ENCODE measurements around the gene SMTN. TPM values are rescaled to one million over a fixed set of nuclear protein-coding genes. Genes with fewer than 3 reads are reported as not detected.
"Not testable (repeated sequence)": the region's sequence is repeated elsewhere in the genome, so short reads cannot be mapped to it uniquely, and the experiment has no call there.

Gene SMTN
- total and polyA plus RNA-seq, 2 donors = 4.5 to 26.3 TPM

DNA sequence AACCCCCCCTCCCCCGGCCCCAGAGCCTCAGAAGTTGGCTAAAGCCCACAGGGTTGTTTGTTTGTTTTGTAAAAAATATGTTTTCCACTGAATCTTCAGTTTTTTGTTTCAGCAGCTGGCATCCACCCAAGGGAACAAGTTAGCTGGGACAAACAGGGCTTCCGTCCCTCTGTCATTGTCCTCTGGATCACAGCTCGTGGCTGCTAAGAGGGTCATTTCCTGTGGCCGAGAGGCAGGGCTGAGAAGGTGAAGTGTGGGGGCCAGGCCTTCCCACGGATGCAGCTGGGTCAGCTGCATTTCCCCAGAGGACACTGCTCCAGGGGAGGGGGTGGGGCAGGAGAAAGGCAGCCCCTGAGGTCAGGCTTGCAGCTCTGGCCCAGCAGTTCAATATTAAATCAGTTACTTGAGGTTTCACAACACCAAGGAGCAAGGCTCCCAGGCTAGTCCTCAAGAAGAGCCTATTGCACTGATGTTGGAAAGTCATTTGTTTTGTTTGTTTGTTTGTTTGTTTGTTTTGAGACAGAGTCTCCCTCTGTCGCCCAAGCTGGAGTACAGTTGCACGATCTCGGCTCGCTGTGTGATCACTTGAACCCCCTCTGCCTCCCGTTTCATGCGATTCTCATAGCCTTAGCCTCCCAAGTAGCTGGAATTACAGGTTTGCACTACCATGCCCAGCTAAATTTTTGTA is 34.4 kb upstream of the SMTN start:
- H3K27me3 ChIP-seq (ENCODE audit: control insufficient read depth in 2 of 2, insufficient read depth in 1 of 2, low read length in 1 of 2) = no peaks in the 10 kb centered on the region
- no peaks in the 10 kb centered on the region for H3K9me3 ChIP-seq (ENCODE audit: control insufficient read depth in 2 of 2, insufficient read depth in 1 of 2, low read length in 1 of 2)
- H3K4me3 ChIP-seq (ENCODE audit: low read length in 2 of 2) = no peak overlapping the region
- no peak overlapping the region for H3K27ac ChIP-seq (ENCODE audit: low read depth in 1 of 2, low read length in 1 of 2)
- no peak for DNase-seq (ENCODE audit: low read depth in 6 of 9, low spot score in 9 of 9)
- whole genome bisulfite sequencing = 77% methylated on average over 11 of the region's 11 CpGs
- H3K4me1 ChIP-seq (ENCODE audit: control insufficient read depth in 2 of 2, insufficient read depth in 2 of 2, low read length in 2 of 2) = no peaks in the 10 kb centered on the region
- no peaks in the 10 kb centered on the region for H3K36me3 ChIP-seq (ENCODE audit: control insufficient read depth in 2 of 2, insufficient read depth in 2 of 2, low read length in 1 of 2)

DNA sequence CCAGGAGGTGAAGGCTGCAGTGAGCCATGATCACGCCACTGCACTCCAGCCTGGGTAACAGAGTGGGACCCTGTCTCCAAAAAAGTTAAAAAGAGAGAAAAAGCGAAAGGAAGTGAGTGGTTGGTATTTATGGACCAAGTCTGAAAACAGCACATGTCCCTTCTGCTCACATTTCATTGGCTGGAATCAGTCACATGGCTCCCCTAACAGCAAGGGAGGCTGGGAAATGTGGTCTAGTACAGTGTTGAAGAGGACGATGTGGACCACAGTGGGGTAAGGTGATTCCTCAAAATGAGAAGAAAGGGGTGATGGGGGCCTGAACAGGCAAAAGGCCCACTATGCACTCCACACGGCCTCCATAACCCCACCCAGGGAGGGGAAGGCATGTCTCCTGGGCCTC is 32.5 kb upstream of the SMTN start:
- Histone ChIP-seq H3K4me3 (ENCODE audit: low read length in 2 of 2) (no peak overlapping the region), H3K4me1 (ENCODE audit: control insufficient read depth in 2 of 2, insufficient read depth in 2 of 2, low read length in 2 of 2) (no peaks in the 10 kb centered on the region), H3K27ac (ENCODE audit: low read depth in 1 of 2, low read length in 1 of 2) (no peak overlapping the region), H3K9me3 (ENCODE audit: control insufficient read depth in 2 of 2, insufficient read depth in 1 of 2, low read length in 1 of 2) (no peaks in the 10 kb centered on the region), H3K27me3 (ENCODE audit: control insufficient read depth in 2 of 2, insufficient read depth in 1 of 2, low read length in 1 of 2) (no peaks in the 10 kb centered on the region), H3K36me3 (ENCODE audit: control insufficient read depth in 2 of 2, insufficient read depth in 2 of 2, low read length in 1 of 2) (no peaks in the 10 kb centered on the region)
- DNase-seq (ENCODE audit: low read depth in 6 of 9, low spot score in 9 of 9) = no peak
- WGBS = 98% methylated on average over 4 of the region's 4 CpGs

DNA sequence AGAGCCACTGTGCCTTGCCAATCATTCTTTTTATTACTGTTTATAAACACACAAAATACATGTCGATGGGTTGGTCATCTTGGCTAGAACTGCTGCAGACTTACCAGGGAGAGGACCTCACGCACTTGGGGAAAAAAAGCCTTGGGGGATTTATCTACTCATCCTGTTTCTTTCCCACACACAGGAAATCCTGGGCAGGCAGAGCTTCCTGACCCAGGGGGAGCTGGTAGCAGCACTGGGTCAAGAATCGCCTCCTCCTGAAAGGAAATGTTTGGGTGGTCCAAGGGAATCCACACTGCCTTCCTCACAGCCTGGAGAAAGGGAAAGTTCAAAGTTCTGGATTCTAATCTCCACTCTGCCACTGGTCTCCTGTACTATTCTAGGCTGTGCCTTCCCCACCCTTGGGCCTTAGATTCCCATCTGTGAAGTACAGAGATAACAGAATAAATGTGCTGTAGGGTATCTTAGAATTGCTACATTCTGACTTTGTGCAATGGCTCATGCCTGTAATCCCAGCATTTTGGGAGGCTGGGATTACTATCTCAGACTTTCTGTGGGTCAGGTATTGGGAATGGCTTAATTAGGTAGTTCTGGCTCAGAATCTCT is 31.2 kb upstream of the SMTN start:
- no peak overlapping the region for H3K27ac ChIP-seq (ENCODE audit: low read depth in 1 of 2, low read length in 1 of 2)
- no peaks in the 10 kb centered on the region for H3K36me3 ChIP-seq (ENCODE audit: control insufficient read depth in 2 of 2, insufficient read depth in 2 of 2, low read length in 1 of 2)
- no peaks in the 10 kb centered on the region for H3K9me3 ChIP-seq (ENCODE audit: control insufficient read depth in 2 of 2, insufficient read depth in 1 of 2, low read length in 1 of 2)
- H3K4me3 ChIP-seq (ENCODE audit: low read length in 2 of 2) = no peak overlapping the region
- no peaks in the 10 kb centered on the region for H3K27me3 ChIP-seq (ENCODE audit: control insufficient read depth in 2 of 2, insufficient read depth in 1 of 2, low read length in 1 of 2)
- no peak for DNase-seq (ENCODE audit: low read depth in 6 of 9, low spot score in 9 of 9)
- H3K4me1 ChIP-seq (ENCODE audit: control insufficient read depth in 2 of 2, insufficient read depth in 2 of 2, low read length in 2 of 2) = no peaks in the 10 kb centered on the region
- WGBS = 75% methylated on average over 3 of the region's 3 CpGs

DNA sequence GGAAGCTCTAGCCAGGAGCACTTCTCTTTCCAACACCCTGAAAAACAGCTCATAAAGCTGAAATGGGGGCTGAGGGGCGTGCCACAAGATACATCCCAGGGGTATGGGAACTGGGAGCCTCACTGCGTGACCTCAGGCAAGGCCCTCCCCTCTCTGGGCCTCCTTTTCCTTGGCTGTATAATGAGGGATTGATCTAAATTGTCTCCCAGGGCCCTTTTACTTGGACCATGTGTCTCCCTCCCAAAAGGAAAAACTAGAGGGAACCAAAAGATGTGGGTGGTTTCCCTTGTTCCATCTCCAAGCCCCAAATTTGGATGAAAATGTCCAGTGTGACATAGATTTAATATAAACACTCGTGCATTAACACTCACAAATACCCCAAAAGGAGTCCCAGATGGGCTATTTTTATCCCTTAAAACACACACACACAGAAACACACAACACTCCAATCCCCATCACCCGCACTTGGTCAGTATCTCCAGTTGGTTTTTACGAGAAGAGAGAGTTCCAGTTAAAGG is 25.9 kb upstream of the SMTN start:
- Histone ChIP-seq H3K4me1 (ENCODE audit: control insufficient read depth in 2 of 2, insufficient read depth in 2 of 2, low read length in 2 of 2) (no peaks in the 10 kb centered on the region), H3K4me3 (ENCODE audit: low read length in 2 of 2) (no peak overlapping the region), H3K9me3 (ENCODE audit: control insufficient read depth in 2 of 2, insufficient read depth in 1 of 2, low read length in 1 of 2) (no peaks in the 10 kb centered on the region), H3K27ac (ENCODE audit: low read depth in 1 of 2, low read length in 1 of 2) (no peak overlapping the region), H3K27me3 (ENCODE audit: control insufficient read depth in 2 of 2, insufficient read depth in 1 of 2, low read length in 1 of 2) (no peaks in the 10 kb centered on the region), H3K36me3 (ENCODE audit: control insufficient read depth in 2 of 2, insufficient read depth in 2 of 2, low read length in 1 of 2) (no peaks in the 10 kb centered on the region)
- no peak for DNase-seq (ENCODE audit: low read depth in 6 of 9, low spot score in 9 of 9)
- WGBS = 84% methylated on average over 5 of the region's 5 CpGs

DNA sequence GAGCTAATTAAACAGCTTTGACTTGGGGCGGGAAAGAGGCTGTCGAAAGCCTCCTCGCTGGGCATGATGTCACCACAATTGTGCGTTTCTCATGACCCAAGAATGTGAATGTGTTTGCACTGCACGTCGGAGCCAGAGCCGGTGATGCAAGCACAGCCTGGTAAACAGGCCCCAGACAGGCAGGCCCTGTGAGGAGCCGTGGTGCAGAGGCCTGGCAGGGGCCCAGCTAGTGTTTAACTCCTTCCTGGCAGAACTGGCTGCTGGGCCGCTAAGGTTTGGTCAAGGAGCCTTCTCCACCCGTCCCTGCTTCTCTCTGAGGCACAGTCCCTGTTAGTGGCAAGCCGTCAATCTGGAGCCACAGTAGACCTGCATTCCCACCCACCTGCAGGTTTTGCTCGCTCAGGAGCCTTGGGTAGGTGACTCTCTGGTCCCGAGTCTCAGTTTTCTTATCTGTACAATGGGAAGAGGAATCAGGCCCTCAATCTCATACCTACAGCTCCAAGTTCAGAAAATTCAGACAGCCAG is 25.4 kb upstream of the SMTN start:
- 80% methylated on average over 13 of the region's 13 CpGs for WGBS
- no peak for DNase-seq (ENCODE audit: low read depth in 6 of 9, low spot score in 9 of 9)

DNA sequence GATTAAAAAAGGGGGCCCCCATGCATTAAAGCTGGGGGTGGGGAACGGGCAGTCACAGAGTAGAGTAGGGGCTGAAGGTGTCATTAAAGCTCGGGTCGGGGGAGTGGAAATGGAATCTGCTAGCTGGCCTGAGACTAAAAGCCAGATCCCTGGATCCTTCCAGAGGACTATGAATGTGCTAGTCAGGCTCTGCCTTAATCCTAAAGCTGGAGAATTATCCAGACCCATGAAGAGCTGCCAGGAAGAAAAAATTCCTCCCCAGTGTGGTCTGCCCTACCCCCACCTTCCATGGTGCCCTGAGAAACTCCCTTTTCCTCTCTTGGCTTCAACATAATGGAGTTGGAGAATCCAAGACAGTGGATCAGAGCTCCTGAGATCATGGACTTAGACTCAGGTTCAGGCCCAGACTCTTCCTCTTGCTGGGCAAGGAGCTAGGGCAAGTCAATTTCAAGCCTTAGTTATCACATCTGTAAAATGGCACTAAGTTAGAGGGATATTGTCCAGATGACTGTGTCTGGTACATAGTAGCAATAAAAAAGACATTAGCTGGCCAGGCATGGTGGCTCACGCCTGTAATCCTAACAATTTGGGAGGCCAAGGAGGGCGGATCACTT is 24.0 kb upstream of the SMTN start:
- 94% methylated on average over 5 of the region's 5 CpGs for WGBS
- H3K27ac ChIP-seq (ENCODE audit: low read depth in 1 of 2, low read length in 1 of 2) = no peak overlapping the region
- H3K36me3 ChIP-seq (ENCODE audit: control insufficient read depth in 2 of 2, insufficient read depth in 2 of 2, low read length in 1 of 2) = no peaks in the 10 kb centered on the region
- DNase-seq (ENCODE audit: low read depth in 6 of 9, low spot score in 9 of 9) = no peak
- H3K9me3 ChIP-seq (ENCODE audit: control insufficient read depth in 2 of 2, insufficient read depth in 1 of 2, low read length in 1 of 2) = no peaks in the 10 kb centered on the region
- no peaks in the 10 kb centered on the region for H3K4me1 ChIP-seq (ENCODE audit: control insufficient read depth in 2 of 2, insufficient read depth in 2 of 2, low read length in 2 of 2)
- H3K4me3 ChIP-seq (ENCODE audit: low read length in 2 of 2) = no peak overlapping the region
- no peaks in the 10 kb centered on the region for H3K27me3 ChIP-seq (ENCODE audit: control insufficient read depth in 2 of 2, insufficient read depth in 1 of 2, low read length in 1 of 2)

More for the DNA sequence above, 25.4 kb upstream of the SMTN start:
- Histone ChIP-seq H3K27me3 (ENCODE audit: control insufficient read depth in 2 of 2, insufficient read depth in 1 of 2, low read length in 1 of 2) (no peaks in the 10 kb centered on the region), H3K4me1 (ENCODE audit: control insufficient read depth in 2 of 2, insufficient read depth in 2 of 2, low read length in 2 of 2) (no peaks in the 10 kb centered on the region), H3K4me3 (ENCODE audit: low read length in 2 of 2) (no peak overlapping the region), H3K27ac (ENCODE audit: low read depth in 1 of 2, low read length in 1 of 2) (no peak overlapping the region), H3K9me3 (ENCODE audit: control insufficient read depth in 2 of 2, insufficient read depth in 1 of 2, low read length in 1 of 2) (no peaks in the 10 kb centered on the region), H3K36me3 (ENCODE audit: control insufficient read depth in 2 of 2, insufficient read depth in 2 of 2, low read length in 1 of 2) (no peaks in the 10 kb centered on the region)

DNA sequence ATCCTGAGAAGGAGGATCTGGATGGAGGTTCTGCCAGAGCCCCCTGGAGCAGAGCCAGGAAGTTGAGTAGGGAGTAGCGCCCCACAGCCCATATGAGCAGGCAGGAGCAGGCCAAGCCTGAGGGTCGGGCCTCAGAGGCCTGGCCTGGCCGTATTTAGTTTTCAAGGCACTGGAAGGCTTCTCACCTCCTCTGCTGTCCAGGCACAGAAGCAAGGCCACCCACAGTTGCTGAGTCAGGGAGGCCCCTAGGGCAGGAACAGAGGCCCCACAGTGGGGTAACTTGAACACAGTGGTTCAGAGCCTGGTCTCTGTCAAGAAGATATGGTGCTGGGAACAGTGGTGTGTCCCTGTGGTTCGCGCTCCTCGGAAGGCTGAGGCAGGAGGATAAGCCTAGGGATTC is 21.5 kb upstream of the SMTN start:
- H3K27ac ChIP-seq (ENCODE audit: low read depth in 1 of 2, low read length in 1 of 2); H3K36me3 ChIP-seq (ENCODE audit: control insufficient read depth in 2 of 2, insufficient read depth in 2 of 2, low read length in 1 of 2); H3K4me1 ChIP-seq (ENCODE audit: control insufficient read depth in 2 of 2, insufficient read depth in 2 of 2, low read length in 2 of 2); H3K9me3 ChIP-seq (ENCODE audit: control insufficient read depth in 2 of 2, insufficient read depth in 1 of 2, low read length in 1 of 2); H3K27me3 ChIP-seq (ENCODE audit: control insufficient read depth in 2 of 2, insufficient read depth in 1 of 2, low read length in 1 of 2); DNase-seq (ENCODE audit: low read depth in 6 of 9, low spot score in 9 of 9); H3K4me3 ChIP-seq (ENCODE audit: low read length in 2 of 2): not testable (repeated sequence)
- WGBS = 87% methylated on average over 6 of the region's 6 CpGs

DNA sequence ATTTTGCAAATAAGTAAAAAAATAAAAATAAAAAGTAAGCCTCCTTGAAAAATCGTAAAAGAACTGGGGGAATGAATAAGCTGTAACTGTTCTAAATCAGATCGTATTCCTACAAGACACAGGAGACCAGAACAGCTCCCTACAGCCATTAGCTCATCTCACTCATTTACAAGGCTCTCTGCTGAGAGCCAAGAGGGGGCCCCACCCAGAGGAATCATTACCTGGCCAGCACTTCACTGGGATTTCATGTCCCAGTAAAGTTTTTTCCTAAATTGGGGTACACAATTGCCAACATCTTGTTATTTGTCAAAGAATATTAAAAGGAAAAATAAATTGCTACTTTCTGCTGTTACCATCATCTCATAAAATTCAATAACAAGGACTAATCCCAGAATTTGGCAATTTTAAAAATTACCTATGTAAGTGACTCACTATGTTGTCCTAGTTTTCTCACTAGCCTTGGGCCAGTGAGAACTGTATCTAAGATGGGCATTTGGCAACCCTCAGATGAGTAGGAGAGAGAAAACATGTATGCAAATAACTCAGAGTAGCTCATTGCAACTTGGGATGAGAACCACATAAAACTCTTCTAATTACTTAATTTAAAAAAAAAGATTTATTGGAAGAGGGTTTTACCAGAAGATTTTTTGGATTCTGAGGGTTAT is 18.4 kb upstream of the SMTN start:
- no peaks in the 10 kb centered on the region for H3K36me3 ChIP-seq (ENCODE audit: control insufficient read depth in 2 of 2, insufficient read depth in 2 of 2, low read length in 1 of 2)
- no peak for DNase-seq (ENCODE audit: low read depth in 6 of 9, low spot score in 9 of 9)
- no peaks in the 10 kb centered on the region for H3K4me1 ChIP-seq (ENCODE audit: control insufficient read depth in 2 of 2, insufficient read depth in 2 of 2, low read length in 2 of 2)
- no peaks in the 10 kb centered on the region for H3K27me3 ChIP-seq (ENCODE audit: control insufficient read depth in 2 of 2, insufficient read depth in 1 of 2, low read length in 1 of 2)
- H3K27ac ChIP-seq (ENCODE audit: low read depth in 1 of 2, low read length in 1 of 2) = no peak overlapping the region
- H3K9me3 ChIP-seq (ENCODE audit: control insufficient read depth in 2 of 2, insufficient read depth in 1 of 2, low read length in 1 of 2) = no peaks in the 10 kb centered on the region
- WGBS = 95% methylated on average over 2 of the region's 2 CpGs
- H3K4me3 ChIP-seq (ENCODE audit: low read length in 2 of 2) = no peak overlapping the region

DNA sequence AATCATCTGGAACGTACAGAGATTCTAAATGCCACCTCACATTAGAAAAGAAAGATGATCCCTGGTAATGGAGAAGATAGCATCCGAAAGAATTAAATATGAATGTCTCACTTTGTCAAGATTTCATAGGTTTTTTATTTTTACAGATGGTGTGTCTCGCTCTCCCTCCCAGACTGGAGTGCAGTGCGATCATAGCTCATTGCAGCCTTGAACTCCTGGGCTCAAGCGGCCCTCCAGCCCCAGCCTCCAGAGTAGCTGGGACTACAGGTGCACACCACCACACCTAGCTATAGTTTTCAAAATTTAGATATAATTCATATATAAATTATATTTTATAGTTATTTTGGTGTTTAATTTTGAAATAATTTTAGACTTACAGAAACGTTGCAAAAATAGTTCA is 16.7 kb upstream of the SMTN start:
- no peak overlapping the region for H3K4me3 ChIP-seq (ENCODE audit: low read length in 2 of 2)
- H3K4me1 ChIP-seq (ENCODE audit: control insufficient read depth in 2 of 2, insufficient read depth in 2 of 2, low read length in 2 of 2) = no peaks in the 10 kb centered on the region
- no peaks in the 10 kb centered on the region for H3K9me3 ChIP-seq (ENCODE audit: control insufficient read depth in 2 of 2, insufficient read depth in 1 of 2, low read length in 1 of 2)
- no peak for DNase-seq (ENCODE audit: low read depth in 6 of 9, low spot score in 9 of 9)
- no peak overlapping the region for H3K27ac ChIP-seq (ENCODE audit: low read depth in 1 of 2, low read length in 1 of 2)
- 94% methylated on average over 6 of the region's 6 CpGs for WGBS
- no peaks in the 10 kb centered on the region for H3K36me3 ChIP-seq (ENCODE audit: control insufficient read depth in 2 of 2, insufficient read depth in 2 of 2, low read length in 1 of 2)
- no peaks in the 10 kb centered on the region for H3K27me3 ChIP-seq (ENCODE audit: control insufficient read depth in 2 of 2, insufficient read depth in 1 of 2, low read length in 1 of 2)
